Epidermal melanocyte (primary cell): ENCODE data around the gene GPRASP2.

ENCODE experiments used
- DNase-seq: peaks from one replicate; pipeline ENCODE4 v3.0.0; 2011; ENCODE audit warnings: low spot score; ENCODE audit not compliant: insufficient read length

Gene GPRASP2

GRCh38 chrX:102744307-102744706 is 32.1 kb downstream of the GPRASP2 start:
- no peak for DNase-seq

- no peak for DNase-seq
Measured at GRCh38 chrX:102745513-102745856, 33.2 kb downstream of the GPRASP2 start.

GRCh38 chrX:102745857-102746584 is 33.8 kb downstream of the GPRASP2 start:
- DNase-seq: no peak

GRCh38 chrX:102765217-102765616 is 53.0 kb downstream of the GPRASP2 start:
- DNase-seq: no peak

GRCh38 chrX:102765809-102766208 is 53.6 kb downstream of the GPRASP2 start:
- DNase-seq: no peak

GRCh38 chrX:102767287-102767686 is 55.0 kb downstream of the GPRASP2 start:
- no peak for DNase-seq
